OCI-LY7 (cell line): ENCODE measurements around the gene WDR37. TPM values are rescaled to one million over a fixed set of nuclear protein-coding genes. Genes with fewer than 3 reads are reported as not detected.

Experiments
- BruUV-seq: library from RNA; stranded (reverse); fragments of 400-500 nt; replicated peaks from 2 replicates; lab custom pipeline; 2021; lab: Mats Ljungman, UMichigan
- CTCF ChIA-PET: fragments of 300-600 bp; sonication (Branson Sonifier 250); formaldehyde crosslinking; loops from one replicate; lab custom pipeline; 2022; ENCODE audit warnings: antibody characterized with exemption; ENCODE audit not compliant: unreplicated experiment; lab: Charles Lee
- POLR2A ChIA-PET: fragments of 300-600 bp; sonication (Branson Sonifier 250); formaldehyde crosslinking; loops from one replicate; lab custom pipeline; 2022; ENCODE audit warnings: antibody characterized with exemption; lab: Charles Lee
- DNase-seq: peaks from one replicate; pipeline ENCODE4 v3.0.0-alpha.2; 2015; ENCODE audit warnings: low spot score
- H2AFZ ChIP-seq: fragments of 200-600 bp; sonication (generic), shearing (Covaris generic); 2 replicates; pipeline ENCODE4 v1.6.1; 2014; ENCODE audit warnings: mild to moderate bottlenecking, antibody characterized with exemption, low read length, moderate library complexity
- H3K27ac ChIP-seq: fragments of 200-600 bp; sonication (generic); 2 replicates; pipeline ENCODE4 v1.5.1; 2014; ENCODE audit warnings: mixed run types, low read depth, mild to moderate bottlenecking, moderate library complexity, low read length, inconsistent platforms; ENCODE audit not compliant: poor library complexity, severe bottlenecking
- H3K36me3 ChIP-seq: fragments of 200-600 bp; sonication (generic); 2 replicates; pipeline ENCODE4 v1.6.1; 2014; ENCODE audit warnings: mild to moderate bottlenecking, antibody characterized with exemption, low read length, moderate library complexity, mixed read lengths; ENCODE audit not compliant: insufficient read depth
- H3K4me1 ChIP-seq: fragments of 200-600 bp; sonication (generic); 2 replicates; pipeline ENCODE4 v1.5.1; 2014; ENCODE audit warnings: mild to moderate bottlenecking, low read length; ENCODE audit not compliant: insufficient read depth, poor library complexity, severe bottlenecking
- H3K4me2 ChIP-seq: fragments of 200-600 bp; sonication (generic); 2 replicates; pipeline ENCODE4 v1.6.1; 2014; ENCODE audit warnings: mild to moderate bottlenecking, low read length
- H3K4me3 ChIP-seq: fragments of 200-600 bp; sonication (generic); 2 replicates; pipeline ENCODE4 v1.5.1; 2014; ENCODE audit warnings: mild to moderate bottlenecking, low read depth, low read length; ENCODE audit not compliant: poor library complexity, severe bottlenecking
- H3K79me2 ChIP-seq: fragments of 200-600 bp; sonication (generic); 2 replicates; pipeline ENCODE4 v1.6.1; 2016; ENCODE audit warnings: low read depth, mild to moderate bottlenecking, low read length, moderate library complexity, mixed read lengths; ENCODE audit not compliant: insufficient read depth
- H3K9me2 ChIP-seq: fragments of 200-600 bp; sonication (generic); 2 replicates; pipeline ENCODE4 v1.6.1; 2016; ENCODE audit warnings: mild to moderate bottlenecking, low read length, mixed read lengths; ENCODE audit not compliant: insufficient read depth
- H3K9me3 ChIP-seq: fragments of 200-600 bp; sonication (generic); 2 replicates; pipeline ENCODE4 v1.6.1; 2014; ENCODE audit warnings: mild to moderate bottlenecking, mixed run types, low read length, mixed read lengths
- H4K20me1 ChIP-seq: fragments of 200-600 bp; sonication (generic); 2 replicates; pipeline ENCODE4 v1.6.1; 2014; ENCODE audit warnings: mild to moderate bottlenecking, antibody characterized with exemption, low read length, moderate library complexity, mixed read lengths; ENCODE audit not compliant: insufficient read depth
- CTCF ChIP-seq: fragments of 200-600 bp; sonication (generic); conservative IDR thresholded peaks from 2 replicates; pipeline ENCODE4 v1.5.1; 2014; ENCODE audit warnings: mild to moderate bottlenecking, antibody characterized with exemption, low read length, moderate library complexity, mixed read lengths
- EZH2phosphoT487 ChIP-seq: fragments of 200-600 bp; sonication (generic); IDR thresholded peaks from 2 replicates; pipeline ENCODE4 v1.6.1; 2018; ENCODE audit warnings: low read depth, borderline replicate concordance, mild to moderate bottlenecking, mixed run types, antibody characterized with exemption, low read length, moderate library complexity, mixed read lengths
- intact Hi-C: fragments of 100-400 bp; cut with micrococcal nuclease; formaldehyde crosslinking; loops from one replicate; pipeline ENCODE4 v1.10.0; 2022; ENCODE audit not compliant: unreplicated experiment
- total RNA-seq, 2 experiments: library from RNA; depleted of rRNA in 1 of 2; stranded (reverse); fragments of >200 nt in 1 of 2; shearing (Covaris generic) in 1 of 2; gene quantifications; 2 replicates each; pipeline ENCODE4 v1.2.3, GENCODE V29; 2014 to 2022

Gene WDR37
- total RNA-seq, 2 experiments from 2014 or later = 9.7 to 18.9 TPM

- TF ChIP-seq CTCF (no peak), EZH2phosphoT487 (no peak)
- H3K9me3 ChIP-seq = no peaks in the 10 kb centered on the region
- H3K4me1 ChIP-seq = no peaks in the 10 kb centered on the region
- POLR2A ChIA-PET = no interaction called here
- H3K79me2 ChIP-seq = no peaks in the 10 kb centered on the region
- BruUV-seq = no TSS peak
- no peak for DNase-seq
- no peaks in the 10 kb centered on the region for H4K20me1 ChIP-seq
- H3K4me3 ChIP-seq = no peak overlapping the region
- peaks cover 47% of the 10 kb centered on the region for H3K36me3 ChIP-seq
- no peak overlapping the region for H2AFZ ChIP-seq
- no peak overlapping the region for H3K4me2 ChIP-seq
- no peaks in the 10 kb centered on the region for H3K9me2 ChIP-seq
- intact Hi-C loops = no loop called here
- no peak overlapping the region for H3K27ac ChIP-seq
- CTCF ChIA-PET = no interaction called here
Observed at GRCh38 chr10:1130226-1130625, 74.0 kb downstream of the WDR37 start.

GRCh38 chr10:1130995-1131790 is 75.0 kb downstream of the WDR37 start:
- no TSS peak for BruUV-seq
- Histone ChIP-seq H3K27ac (no peak overlapping the region), H3K4me1 (no peaks in the 10 kb centered on the region), H2AFZ (no peak overlapping the region), H3K9me3 (no peaks in the 10 kb centered on the region), H3K4me2 (no peak overlapping the region), H3K36me3 (peaks cover 43% of the 10 kb centered on the region), H4K20me1 (no peaks in the 10 kb centered on the region), H3K9me2 (no peaks in the 10 kb centered on the region), H3K79me2 (no peaks in the 10 kb centered on the region), H3K4me3 (no peak overlapping the region)
- no peak for TF ChIP-seq EZH2phosphoT487
- TF ChIP-seq CTCF = no peak
- intact Hi-C loops = no loop called here
- CTCF ChIA-PET = no interaction called here
- POLR2A ChIA-PET = no interaction called here
- no peak for DNase-seq

DNA sequence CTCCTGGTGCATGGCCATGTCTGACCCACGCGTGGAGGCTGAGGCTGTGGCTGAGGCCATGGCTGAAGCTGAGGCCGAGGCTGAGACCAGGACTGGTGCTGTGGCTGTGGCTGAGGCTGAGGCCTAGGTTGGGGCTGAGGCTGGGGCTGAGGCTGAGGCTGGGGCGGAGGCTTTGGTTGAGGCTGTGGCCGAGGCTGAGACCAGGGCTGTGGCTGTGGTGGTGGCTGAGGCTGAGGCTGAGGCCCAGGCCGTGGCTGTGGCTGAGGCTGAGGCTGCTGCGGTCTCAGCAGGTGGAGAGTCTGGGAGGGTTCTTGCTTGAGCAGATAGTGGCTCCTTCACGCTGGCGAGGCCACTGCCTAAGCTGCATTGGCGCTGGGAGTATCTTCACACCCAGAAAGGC is 76.4 kb downstream of the WDR37 start:
- H3K79me2 ChIP-seq = no peaks in the 10 kb centered on the region
- no peaks in the 10 kb centered on the region for H4K20me1 ChIP-seq
- no peaks in the 10 kb centered on the region for H3K4me1 ChIP-seq
- POLR2A ChIA-PET = interaction anchor here (0.7 kb wide), 1 partner anchor 1922 kb away, joined by 3 read pairs; no protein-coding TSS in a partner anchor
- no peaks in the 10 kb centered on the region for H3K9me2 ChIP-seq
- no TSS peak for BruUV-seq
- H3K9me3 ChIP-seq = no peaks in the 10 kb centered on the region
- H2AFZ ChIP-seq = no peak overlapping the region
- no peak overlapping the region for H3K4me2 ChIP-seq
- peaks cover 36% of the 10 kb centered on the region for H3K36me3 ChIP-seq
- no peak overlapping the region for H3K27ac ChIP-seq
- intact Hi-C loops = no loop called here
- TF ChIP-seq CTCF (no peak), EZH2phosphoT487 (no peak)
- DNase-seq = no peak
- no peak overlapping the region for H3K4me3 ChIP-seq
- CTCF ChIA-PET = no interaction called here
